ENCODE measurements around the gene ZNF184.

Gene ZNF184

DNA sequence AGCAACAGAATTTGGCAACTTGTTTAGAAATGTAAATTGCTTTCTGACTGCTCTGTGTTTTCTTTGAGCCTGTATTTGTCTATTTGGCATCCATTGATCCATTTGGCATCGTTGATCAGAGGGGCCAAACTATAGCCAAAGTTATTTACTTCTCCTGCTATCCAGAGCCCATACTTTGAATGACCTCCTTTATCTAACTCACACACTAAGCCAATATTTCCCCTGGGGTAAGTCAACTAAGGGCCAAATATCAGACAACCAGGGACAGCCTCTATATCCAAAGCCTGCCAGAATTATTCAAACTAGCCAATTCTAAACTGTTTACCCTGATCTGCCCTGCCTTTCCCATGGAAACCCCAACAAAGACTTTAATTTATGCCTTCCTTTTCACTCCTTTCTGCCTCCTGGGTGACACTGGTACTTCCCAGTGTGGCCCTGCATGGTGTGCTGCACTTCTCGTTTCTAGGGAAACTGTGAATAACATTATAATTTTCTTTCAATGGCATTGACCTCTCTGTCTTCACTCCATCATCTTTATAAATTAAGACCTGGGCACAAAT, 19.8 kb upstream of the ZNF184 start:
- Histone ChIP-seq H3K36me3 (replicated peaks) (no peaks in the 10 kb centered on the region), H3K27me3 (replicated peaks) (no peaks in the 10 kb centered on the region), H3K4me3 (ENCODE audit: low read depth, low read length) (no peak overlapping the region), H3K27ac (no peak overlapping the region)
- TF ChIP-seq, protein P1, sequence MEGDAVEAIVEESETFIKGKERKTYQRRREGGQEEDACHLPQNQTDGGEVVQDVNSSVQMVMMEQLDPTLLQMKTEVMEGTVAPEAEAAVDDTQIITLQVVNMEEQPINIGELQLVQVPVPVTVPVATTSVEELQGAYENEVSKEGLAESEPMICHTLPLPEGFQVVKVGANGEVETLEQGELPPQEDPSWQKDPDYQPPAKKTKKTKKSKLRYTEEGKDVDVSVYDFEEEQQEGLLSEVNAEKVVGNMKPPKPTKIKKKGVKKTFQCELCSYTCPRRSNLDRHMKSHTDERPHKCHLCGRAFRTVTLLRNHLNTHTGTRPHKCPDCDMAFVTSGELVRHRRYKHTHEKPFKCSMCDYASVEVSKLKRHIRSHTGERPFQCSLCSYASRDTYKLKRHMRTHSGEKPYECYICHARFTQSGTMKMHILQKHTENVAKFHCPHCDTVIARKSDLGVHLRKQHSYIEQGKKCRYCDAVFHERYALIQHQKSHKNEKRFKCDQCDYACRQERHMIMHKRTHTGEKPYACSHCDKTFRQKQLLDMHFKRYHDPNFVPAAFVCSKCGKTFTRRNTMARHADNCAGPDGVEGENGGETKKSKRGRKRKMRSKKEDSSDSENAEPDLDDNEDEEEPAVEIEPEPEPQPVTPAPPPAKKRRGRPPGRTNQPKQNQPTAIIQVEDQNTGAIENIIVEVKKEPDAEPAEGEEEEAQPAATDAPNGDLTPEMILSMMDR (IDR thresholded peaks at IDR 0.05; ENCODE audit: low read depth, low read length, missing control alignments) = no peak
- in situ Hi-C loops (cut with HindIII; ENCODE audit: low pct_ligation_motif_present, low sequenced_read_pairs) = no loop called here
- DNase-seq = no peak

DNA sequence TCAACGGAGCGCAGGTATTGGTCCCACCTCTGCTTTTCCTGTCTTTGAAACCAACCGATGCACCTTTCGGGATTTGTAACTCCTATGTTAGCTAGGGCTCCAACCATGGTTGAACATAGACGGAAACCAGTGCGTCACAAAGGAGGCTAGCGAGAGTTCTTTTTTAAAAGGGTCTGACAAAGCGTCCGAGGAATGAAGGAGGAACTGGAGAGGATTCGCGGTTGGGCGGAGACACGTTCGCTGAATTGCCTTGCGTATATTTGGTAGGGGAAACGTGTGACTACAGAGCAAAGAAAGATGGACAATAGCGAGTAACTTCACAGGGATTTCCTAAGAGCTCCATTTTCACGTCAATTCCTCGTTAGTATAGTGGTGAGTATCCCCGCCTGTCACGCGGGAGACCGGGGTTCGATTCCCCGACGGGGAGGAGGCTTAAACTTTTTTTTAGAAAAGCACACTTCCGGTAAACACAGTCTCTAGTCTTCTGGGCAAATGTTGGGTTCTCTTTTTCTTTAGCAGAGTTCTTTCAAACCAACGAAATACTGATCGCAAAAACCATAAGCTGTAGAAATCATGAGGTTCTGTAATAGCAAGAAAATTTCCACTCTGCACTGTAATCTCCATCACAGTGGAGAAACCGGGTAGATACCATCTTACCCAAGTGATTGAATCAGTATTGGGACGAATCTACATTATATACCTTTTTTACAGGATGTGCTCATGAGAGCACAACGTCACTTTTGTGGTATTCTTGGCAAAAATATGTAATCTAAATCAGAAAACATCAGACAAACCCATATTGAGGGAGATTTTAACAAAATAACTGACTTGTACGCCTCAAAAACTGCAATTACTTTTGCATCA, 6.6 kb upstream of the ZNF184 start:
- DNase-seq = peak; percentile 92
- no peaks in the 10 kb centered on the region for H3K27me3 ChIP-seq (replicated peaks)
- peak overlapping the region; percentile 86 for H3K27ac ChIP-seq
- TF ChIP-seq, protein P1 (IDR thresholded peaks at IDR 0.05; ENCODE audit: low read depth, low read length, missing control alignments) = no peak
- H3K36me3 ChIP-seq (replicated peaks) = no peaks in the 10 kb centered on the region
- in situ Hi-C loops (cut with HindIII; ENCODE audit: low pct_ligation_motif_present, low sequenced_read_pairs) = no loop called here
- H3K4me3 ChIP-seq (ENCODE audit: low read depth, low read length) = peak overlapping the region; percentile 74

DNA sequence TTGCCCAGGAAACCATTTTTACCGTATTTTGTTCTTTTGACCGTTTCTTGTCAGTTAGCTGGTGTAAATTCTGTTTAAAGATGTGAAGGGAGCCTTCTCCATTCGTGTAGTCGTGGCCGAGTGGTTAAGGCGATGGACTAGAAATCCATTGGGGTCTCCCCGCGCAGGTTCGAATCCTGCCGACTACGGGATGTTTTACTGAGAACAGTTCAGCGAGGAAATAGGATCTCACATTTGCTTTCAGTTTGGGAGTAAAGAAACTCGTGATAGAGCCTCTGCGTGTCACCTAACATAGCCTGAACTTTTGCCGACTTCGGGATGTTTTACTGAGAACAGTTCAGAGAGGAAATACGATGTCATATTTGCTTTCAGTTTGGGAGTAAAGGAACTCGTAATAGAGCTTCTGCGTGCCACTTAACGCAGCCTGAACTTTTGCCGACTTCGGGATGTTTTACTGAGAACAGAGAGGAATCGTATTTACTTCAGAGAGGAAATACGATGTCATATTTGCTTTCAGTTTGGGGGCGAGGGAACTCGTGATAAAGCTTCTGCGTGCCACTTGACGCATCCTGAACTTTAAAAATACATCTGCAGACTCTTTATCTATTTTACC, 5.9 kb upstream of the ZNF184 start:
- in situ Hi-C loops (cut with HindIII; ENCODE audit: low pct_ligation_motif_present, low sequenced_read_pairs) = no loop called here
- peak; percentile 96 for DNase-seq
- H3K27ac ChIP-seq = peak overlapping the region; percentile 86
- H3K36me3 ChIP-seq (replicated peaks) = no peaks in the 10 kb centered on the region
- H3K4me3 ChIP-seq (ENCODE audit: low read depth, low read length) = peak overlapping the region; percentile 74
- TF ChIP-seq, protein P1 (IDR thresholded peaks at IDR 0.05; ENCODE audit: low read depth, low read length, missing control alignments) = no peak
- H3K27me3 ChIP-seq (replicated peaks) = no peaks in the 10 kb centered on the region

DNA sequence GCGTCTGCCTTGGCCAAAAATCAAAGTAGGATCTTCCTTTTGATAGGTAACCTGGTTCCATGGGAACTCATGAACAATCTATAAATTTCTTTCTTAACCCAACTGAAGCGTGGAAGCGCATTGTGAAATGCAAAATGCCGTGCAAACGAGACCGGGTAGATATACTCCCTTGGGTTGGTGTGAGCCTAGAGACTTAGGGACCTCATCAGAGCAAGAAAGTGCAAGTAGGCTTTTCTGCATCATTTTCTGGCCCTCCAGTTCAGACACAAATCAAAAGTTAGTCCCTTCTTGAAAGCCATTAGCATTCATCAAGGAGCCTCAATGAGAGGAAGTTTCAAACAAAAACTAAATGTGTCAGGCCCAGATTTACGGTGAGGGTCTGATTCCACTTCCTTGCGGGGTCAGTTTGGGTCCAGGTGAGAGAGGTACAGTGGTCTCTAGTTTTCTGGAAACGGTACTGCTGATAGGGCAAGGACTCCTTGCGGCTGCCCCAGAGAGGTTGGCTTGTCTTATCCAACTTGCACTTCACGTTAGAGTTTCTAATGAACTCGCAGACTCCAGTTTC, 5.3 kb upstream of the ZNF184 start:
- TF ChIP-seq, protein P1 (IDR thresholded peaks at IDR 0.05; ENCODE audit: low read depth, low read length, missing control alignments) = no peak
- H3K27ac ChIP-seq = peak overlapping the region; percentile 86

DNA sequence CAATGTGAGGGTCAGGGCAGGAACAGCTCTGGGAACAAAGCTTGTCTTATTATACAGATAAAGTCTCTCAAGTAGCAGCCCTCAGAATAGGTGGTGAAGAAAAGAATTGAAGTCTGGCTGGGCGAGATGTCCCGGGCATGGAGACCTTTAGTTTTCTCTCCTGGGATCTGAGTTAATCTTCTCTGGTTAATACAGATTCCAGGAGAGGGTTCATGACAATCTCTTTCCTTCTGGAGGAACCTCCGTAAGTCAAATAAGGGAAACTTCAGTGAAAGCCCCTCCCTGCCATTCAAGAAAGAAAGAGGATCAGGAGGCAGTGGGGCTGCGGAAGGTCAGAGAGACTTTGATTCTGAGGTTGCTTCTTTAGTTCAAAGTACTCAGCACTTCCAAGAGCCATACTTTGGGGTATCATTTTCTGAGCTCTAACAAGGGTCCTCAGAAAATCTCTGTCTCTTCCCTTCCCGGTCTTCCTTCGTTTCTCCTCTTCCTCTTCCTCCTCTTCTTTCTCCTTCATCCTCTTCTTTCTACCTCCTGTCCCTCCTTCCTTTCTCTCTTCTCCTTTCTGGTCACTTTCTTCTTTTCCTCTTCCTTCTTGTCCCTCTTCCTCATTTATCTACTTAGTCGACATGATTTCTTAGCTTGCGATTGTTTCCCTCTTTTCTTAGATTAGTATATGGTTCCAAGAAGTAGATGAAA, 4.6 kb upstream of the ZNF184 start:
- H3K27me3 ChIP-seq (replicated peaks) = no peaks in the 10 kb centered on the region
- in situ Hi-C loops (cut with HindIII; ENCODE audit: low pct_ligation_motif_present, low sequenced_read_pairs) = no loop called here
- TF ChIP-seq, protein P1 (IDR thresholded peaks at IDR 0.05; ENCODE audit: low read depth, low read length, missing control alignments) = no peak
- H3K4me3 ChIP-seq (ENCODE audit: low read depth, low read length) = peak overlapping the region; percentile 74
- DNase-seq = no peak
- H3K36me3 ChIP-seq (replicated peaks) = no peaks in the 10 kb centered on the region
- H3K27ac ChIP-seq = no peak overlapping the region

More for the DNA sequence above, 5.3 kb upstream of the ZNF184 start:
- in situ Hi-C loops (cut with HindIII; ENCODE audit: low pct_ligation_motif_present, low sequenced_read_pairs) = no loop called here
- H3K4me3 ChIP-seq (ENCODE audit: low read depth, low read length) = peak overlapping the region; percentile 74
- no peaks in the 10 kb centered on the region for H3K27me3 ChIP-seq (replicated peaks)
- no peak for DNase-seq
- H3K36me3 ChIP-seq (replicated peaks) = no peaks in the 10 kb centered on the region

Measured in brain microvascular endothelial cell (primary cell).